Smooth muscle cell of the brain vasculature (primary cell): Measurements from ENCODE around the gene GPC6.

Experiments
- DNase-seq: peaks from one replicate; pipeline ENCODE4 v3.0.0-alpha.2; 2012; ENCODE audit warnings: low read depth, low spot score

GPC6 gene

DNA sequence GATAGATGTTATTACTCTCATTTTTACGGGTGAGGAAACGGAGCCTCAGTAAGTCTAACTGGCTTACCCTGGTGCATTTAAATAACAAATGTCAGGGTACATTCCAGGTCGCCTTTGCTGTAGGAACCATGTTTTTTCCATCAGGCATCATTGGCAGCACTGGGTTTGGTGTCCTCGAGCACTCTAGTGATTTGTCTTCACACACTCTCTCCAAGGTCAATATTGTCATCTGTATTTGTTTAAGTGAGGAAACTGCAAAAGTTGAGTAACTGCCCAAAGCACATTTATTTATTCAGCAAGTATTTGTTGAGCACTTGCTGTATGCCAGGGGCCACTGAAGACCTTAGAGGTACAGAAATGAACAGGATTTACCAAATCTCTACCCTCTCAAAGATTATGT, 1174.3 kb downstream of the GPC6 start:
- DNase-seq: no peak

DNA sequence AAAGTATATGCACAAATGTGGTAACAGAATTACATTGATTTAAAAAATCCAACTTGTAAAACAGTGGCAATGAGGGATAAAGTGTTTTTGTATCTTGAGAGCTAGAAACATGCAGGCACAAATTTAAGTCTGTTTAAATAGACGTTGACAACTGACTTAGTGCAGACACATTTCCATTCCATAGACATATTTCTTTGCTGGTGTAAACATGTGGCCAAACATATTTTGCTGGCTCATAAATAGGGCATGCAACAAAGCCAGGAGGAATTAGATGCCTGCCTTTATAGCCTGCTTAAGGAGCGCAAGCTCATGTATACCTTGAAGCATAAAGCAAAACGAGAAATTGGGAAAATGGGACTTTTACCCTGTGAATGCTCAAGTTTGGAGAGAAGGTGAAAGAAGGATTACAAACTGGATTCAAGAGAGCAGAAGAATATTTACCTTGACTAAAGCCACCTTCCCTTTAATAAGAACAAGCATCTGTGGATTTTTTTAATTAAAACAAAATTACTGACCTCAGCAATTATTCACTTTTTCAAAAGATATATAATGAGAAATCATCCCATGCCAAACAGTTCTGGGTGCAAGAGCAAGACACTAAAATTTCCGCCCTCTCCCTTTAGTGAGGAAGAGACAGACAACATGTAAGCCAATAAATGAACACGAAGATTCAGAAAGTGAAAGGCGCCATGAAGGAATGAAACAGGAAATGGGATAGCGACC, 1181.9 kb downstream of the GPC6 start:
- no peak for DNase-seq

DNA sequence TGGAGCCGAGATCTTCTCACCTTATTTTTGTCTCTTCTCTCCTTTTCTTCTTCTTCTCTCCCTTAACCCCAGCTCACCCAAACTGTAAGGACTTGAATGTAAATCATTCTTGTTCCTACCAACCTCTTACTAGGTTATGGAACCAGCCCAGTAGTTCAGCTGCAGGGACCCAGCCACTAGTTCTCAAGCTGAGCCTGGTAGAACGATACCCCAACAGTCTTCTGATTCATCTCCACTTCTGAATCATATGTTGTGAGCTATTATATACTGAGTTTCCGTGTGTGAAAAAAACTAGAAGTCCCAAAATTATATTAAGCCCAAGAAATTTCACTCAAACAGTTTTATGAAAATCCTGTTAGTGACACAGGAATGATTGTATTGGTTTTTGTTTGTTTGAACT, 1185.1 kb downstream of the GPC6 start:
- DNase-seq: no peak

DNA sequence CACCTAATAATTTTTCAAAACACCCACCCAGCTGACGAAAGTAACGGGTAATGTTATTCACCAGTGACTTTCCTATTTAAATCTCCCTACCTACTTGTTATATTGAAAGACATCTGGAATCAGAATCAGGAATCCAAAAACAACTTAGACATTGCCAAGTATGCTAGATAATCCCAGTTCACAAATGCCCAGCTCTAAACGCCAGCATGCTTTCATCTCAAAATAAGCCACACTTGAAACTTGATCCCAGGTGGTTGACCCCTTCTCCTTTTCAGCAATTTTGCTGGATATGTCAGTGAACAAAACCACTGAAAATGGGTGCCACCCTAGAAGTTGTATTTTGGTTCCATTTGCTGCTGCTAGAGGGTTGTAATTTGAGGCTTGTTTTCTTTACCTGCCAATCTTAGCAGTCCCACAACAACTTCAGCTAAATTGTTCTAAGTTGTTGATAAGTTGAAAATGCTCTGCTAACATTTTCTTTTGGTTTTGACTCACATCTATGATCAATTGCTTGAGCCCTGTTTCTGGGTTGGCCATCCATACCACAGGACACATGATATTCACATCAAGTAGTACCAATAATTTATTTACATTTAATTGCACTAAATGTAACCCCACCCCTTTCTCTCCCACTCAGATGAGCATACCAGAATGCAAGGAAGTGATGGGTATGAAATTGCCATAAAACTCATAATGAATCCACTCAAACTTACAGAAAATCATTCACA, 1186.4 kb downstream of the GPC6 start:
- no peak for DNase-seq

DNA sequence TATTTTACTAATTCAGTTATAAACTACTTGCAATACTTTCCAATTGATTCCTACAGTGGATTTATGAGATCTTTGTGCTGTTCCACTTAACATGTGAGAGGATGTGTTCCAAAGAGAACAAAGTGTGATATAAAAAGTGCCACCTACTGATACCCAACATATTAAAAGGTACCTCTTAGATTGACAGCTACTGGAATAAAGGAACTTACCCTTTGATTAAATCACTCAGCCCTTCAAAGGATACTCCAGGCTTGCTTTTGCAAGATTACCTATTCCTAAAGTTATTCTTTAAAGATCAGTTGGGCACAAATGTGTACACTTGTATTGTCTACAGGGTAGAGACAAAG, 1187.0 kb downstream of the GPC6 start:
- DNase-seq: no peak

DNA sequence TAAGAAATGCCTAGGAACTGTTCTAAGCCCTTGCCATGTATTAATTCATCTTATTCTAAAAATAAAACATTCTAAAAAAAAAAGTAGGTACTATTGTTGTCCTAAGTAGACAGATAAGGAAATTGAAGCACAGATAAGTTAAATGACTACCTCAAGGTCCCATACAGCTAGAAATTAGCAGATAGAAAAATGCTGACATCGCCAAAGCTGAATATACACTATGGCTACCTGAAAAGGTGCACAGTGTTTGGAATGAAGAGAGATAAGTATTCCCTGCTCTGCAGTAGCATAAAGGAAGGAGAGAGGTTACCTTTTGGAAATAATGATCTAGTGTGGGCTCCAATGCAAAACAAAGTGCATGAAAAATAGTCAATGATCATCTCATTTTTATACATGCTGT, 1187.5 kb downstream of the GPC6 start:
- no peak for DNase-seq

DNA sequence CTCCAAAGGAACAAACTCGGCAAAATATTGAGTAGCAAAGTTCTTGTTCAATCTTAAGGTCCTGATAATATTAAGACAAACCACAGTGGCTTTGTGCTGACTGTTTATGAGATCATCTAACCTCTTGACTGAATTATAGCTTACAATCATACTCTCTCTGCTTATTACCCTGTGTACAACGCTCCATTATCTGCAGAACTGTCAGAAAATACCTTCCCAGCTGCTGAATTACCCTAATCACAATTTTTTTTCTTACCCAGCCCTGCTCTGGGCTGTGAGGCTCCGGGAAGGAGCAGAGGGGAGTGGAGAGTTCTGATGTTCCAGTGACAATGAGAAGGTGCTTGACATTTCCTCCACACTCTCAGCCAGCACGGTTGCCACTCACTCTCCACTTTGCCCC, 1188.1 kb downstream of the GPC6 start:
- DNase-seq: no peak

DNA sequence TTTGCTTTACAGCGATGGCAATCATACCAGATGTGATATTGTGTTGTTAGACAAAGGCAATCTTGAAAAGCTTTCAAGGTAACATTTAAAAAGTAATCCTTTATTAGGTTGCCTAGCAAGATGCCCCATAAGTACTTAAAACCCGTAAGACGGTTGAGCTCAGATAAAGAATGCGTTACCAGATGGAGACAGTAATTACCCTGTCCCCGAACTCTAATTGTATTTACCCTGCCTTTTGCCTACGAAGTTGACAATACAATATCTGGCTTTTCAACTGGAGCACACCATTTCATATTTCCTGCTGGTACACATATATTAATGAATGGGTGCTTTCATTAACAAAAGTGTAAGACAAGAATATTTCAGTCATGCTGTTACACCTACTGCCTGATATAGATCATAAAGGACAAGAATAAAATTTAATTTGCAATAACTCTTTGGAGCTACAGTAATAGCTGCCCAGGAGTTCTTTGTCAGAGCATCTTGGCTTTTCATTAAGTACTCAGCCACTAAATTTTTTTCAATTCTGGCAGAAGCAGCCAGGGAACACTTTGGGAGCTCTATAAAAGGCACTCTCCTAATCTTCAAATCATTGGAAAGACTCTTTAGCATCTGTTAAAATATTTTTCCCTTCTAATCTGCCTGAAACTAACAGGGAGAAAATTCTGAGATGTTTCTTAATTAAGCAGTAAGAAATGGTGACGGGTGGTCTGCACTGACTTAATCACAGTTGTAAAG, 1189.1 kb downstream of the GPC6 start:
- DNase-seq: no peak

DNA sequence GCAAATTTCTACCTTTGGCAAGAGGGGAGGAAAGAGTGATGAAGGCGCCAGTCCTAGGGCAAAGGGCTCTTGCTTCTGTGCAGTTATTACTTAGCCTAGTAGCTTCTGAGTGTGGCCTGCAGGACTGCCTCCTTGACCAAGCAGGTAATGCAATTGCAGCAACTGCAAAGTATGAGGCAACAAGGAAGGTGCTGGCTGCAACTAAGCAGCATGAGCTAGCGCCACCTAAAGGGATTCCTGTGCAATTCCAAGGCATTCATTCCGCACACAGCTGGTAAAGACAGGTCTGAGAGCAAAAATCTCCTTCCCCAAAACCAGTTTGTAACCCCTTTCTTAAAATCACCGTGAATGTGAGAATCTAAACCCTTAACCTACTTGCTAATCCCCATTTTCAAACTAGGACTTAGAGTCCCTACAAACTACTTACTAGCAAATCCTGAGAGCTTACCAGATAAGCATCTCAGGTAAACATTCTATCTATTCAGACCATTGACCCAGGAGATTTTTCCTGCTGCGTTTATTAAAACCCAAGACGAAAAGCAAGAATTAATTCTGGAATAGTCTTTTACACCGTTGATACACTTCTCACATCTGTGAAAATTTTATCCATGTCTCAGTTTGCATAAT, 1190.0 kb downstream of the GPC6 start:
- no peak for DNase-seq

DNA sequence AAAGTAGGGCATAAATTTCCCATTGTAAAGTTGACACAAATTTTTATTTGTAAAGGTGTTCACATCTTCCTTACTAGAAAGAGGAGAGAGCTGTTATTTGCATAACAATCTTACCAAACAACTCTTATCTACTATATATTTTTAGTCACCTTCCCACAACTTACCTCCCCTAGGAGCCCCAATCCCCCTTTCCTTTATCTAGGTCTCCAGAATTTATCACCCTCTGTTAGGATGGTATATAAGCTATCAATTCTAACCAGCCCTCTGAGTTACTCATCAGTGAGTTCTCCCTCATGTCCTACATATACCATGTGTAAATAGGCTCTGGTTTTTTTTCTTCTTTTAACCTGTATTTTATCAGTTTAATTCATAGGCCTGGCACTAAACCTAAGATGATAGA, 1190.7 kb downstream of the GPC6 start:
- DNase-seq: no peak

DNA sequence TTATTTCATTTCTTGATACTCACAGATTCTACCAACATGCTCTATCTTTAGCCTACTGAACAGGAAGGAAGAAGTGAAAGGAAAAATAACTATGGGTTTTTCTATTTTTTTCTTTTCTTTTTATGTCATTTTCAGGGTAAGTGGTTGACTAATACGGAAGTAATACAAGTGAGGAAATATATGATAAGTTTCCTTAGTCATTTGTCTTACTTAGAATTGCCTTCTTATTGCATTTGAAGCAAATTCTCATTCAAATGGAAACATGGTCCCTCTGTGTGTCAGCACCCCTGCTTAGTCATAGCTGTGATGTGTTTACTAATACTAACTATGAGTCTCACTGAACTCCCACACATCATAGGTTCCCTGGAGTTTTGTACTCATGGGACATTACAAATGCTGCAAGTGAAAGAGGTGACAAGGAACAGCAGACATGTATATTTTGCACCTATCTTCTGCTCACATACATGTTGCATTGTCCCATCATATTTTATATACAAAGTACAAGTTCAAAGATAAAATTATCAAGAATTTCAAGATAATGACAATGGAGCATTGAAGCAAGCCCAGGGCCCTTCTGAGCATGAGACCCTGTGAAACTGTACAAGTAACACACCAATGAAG, 1192.8 kb downstream of the GPC6 start:
- peak; percentile 9 for DNase-seq

DNA sequence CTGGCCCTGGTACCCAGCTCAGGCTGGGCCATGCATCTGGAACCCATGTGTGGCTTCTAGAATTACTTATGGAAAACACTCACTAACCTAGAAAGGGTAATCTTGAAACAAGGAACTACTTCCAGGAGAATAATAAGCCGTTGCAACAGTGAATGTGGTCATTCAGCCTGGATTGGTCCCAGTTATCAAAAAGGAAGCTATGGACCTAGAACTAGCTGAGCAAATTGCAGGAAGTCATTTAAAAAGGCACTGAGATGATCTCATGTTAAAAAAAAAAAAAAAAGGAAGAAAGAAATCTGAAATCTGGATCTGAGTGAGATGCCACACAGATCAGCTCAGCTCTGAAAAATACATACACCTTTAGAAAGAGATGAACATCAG, 1193.3 kb downstream of the GPC6 start:
- DNase-seq: no peak

DNA sequence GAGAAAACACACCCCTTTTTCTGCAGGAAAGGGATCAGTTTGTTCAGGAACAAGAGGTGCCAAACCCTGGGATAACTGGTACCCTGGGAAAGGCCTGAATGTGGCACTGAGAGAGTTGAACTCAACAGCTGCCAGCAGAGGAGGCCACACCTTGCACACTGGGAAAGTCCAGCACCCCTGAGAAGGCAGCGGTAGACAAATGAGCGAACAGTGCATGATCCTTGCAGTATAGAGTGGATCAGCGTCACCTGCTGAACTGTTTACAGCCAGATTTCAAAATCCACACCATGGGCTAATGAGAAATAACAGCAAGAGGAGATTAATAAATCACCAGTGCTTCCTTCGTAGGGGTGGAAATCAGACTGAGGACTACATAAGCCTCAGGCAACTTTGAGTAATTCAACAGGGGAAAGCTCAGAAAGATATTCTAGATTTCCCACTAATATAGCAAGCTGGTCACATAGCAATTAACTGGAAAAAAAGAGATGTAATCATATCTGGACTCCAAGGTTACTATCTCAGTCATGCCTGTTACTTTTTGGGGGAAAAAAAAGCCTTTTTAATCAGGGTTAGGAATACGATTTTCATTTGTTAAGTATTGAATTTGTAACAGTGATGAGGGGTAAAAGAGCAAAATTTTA, 1200.8 kb downstream of the GPC6 start:
- no peak for DNase-seq

DNA sequence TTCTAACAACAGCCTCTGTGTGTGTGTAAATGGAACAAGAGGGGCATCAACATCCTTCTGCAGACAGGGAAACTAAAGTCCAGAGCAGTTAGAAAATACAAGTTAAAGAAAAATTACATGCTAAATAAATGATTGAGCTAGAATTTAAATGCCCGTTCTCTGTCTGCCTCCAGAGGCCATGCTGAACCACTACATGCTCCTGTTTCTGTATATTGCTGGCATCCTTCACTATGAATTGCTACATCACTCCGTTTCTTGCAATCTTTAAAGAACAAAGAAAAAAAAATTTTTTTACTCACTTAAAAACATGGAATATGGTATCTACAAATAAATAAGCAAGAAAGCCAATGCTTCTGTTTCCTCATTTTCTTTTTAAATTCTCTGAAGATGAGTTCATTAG, 1205.0 kb downstream of the GPC6 start:
- DNase-seq: no peak

DNA sequence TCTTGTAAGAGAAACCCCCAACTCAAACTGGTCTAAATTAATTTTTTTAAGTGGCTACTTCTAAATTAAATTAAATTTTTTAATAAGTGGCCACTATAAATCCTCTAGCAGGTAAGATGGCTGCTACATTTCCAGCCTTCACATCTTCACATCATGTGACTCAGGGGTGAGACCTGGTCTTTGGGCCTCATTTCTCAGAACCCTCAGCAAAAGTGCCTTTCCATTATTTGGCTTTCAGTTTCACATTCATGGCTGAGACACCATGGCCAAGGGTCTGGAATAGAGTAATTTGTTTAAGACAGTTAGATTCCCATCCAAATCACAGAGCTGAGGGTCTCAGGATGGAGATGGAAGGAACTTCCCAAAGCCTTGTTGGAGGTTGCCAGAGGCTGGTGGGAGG, 1205.4 kb downstream of the GPC6 start:
- no peak for DNase-seq

DNA sequence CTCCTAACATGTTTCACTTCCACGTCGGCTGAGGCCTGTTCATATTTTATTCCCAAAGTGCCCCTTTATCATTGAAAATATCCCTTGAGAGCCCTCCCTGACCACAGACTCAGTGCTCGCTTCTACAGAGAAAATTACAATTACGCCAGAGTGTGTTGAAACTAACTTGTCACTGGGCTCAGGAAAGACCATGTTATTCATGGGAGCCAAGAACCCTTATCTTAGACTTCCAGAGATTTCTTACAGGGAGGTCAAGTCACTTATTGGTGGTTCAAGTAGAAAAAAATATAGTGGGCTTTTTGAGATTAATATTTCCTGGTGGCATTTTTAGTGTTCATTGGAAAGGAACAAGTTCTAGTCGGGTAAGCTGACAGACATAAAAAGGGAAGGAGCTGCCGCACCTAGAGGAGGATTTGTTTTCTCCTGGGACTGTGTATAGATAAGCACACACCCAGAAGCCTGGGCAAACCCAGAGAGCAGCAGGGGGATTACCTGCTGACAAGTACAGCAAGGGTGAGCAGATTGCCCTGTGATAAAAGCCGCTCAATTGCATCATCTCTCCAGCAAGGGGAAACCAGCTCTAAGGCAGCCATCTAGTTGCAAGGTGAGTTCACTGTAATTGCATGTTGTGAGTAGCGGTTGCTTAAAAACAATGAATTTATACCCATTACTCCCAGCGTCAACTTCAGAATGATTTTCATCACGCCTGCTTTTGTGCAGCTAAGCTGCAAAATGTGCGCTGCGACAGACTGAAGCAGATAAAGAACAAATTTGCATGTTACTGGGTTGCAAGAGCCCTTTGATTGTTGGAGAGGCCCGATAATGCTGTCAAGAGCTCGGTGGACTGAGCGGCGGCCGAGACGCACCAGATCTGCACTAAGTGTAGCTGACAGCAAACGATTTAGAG, 1206.7 kb downstream of the GPC6 start:
- DNase-seq: no peak

DNA sequence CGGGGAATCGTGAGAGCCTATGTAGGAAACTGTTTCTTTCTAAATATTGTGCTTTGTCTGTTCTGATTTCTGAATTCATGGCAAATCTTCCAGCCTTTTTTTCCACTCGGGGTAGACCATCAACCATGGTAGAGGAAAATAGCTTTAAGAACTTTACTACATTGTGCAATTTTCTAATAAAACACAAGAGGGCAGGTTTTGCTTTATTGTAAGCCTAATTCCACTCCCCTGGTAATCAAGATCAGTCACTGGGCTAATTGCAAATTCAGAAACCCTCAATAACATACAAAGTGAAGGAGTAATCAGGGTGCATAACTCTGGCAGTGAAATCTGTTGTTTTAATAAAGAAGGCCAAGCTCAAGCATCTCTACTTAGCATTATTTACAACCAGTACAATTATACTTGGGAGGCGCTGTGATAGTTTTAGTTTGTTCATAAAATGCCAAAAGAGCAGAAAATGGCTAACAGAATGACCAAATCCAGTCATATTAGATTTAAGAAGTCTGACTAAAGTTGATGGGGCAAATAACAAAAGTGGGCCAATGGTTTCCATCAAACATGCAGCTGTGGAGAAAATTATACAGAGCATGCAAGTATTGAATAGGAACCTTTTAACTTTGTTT, 1209.1 kb downstream of the GPC6 start:
- DNase-seq: peak; percentile 9

DNA sequence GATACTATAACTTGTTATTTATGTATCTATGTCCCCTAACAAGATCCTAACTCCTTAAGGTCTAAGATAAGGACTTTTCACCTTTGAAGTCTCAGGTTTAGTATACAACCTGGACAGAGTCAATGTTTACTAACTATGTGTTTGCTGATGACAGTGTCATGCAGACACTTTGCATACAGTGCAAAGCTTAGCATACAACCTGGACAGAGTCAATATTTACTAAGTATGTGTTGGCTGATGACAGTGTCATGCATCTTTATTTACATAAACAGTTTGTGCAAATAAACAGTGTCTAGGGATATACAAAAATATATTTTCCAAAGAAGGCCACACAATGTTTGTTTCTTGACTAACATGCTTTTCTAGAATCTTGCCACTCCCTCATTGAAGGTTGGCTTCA, 1218.2 kb downstream of the GPC6 start:
- DNase-seq: no peak

DNA sequence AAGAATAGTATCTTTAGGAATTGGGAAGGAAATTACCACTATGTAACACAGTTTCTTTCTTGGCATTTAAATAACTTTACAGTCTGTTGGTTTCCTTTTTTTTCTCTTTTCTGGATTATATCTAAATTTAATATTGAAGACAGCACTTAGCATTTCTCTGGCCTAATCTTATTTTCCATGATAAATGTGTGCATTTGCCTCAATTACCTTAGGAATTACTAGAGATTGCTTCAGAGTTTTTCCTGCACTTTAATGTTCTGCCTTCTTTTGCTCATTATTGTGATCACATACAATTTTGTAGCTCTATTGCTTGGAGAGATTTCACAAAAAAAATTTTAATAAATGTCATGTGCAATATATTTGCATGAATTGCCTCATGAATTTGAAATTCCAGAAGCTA, 1227.7 kb downstream of the GPC6 start:
- no peak for DNase-seq

DNA sequence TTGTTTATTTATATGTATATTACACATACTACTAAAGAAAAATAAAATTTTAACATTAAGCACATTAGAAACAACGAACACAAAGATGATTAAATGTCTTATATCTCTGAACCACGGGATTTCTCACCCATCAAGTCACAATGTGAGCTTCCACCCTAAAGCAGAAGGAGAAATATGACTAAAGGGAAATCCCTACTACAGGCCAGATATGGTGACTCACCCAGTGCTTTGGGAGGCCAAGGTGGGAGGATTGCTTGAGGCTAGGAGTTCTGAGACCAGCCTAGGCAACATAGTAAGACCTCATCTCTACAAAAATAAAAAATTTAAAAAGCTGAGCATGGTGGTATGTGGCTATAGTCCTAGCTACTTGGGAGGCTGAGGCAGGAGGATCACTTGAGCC, 1228.3 kb downstream of the GPC6 start:
- no peak for DNase-seq
